Measurements from ENCODE around the gene BTN2A1. TPM values are rescaled to one million over a fixed set of nuclear protein-coding genes. Genes with fewer than 3 reads are reported as not detected.

Gene BTN2A1
- 10 to 100 TPM; 17.9 to 22.9 (median 21.4) TPM for total RNA-seq

DNA sequence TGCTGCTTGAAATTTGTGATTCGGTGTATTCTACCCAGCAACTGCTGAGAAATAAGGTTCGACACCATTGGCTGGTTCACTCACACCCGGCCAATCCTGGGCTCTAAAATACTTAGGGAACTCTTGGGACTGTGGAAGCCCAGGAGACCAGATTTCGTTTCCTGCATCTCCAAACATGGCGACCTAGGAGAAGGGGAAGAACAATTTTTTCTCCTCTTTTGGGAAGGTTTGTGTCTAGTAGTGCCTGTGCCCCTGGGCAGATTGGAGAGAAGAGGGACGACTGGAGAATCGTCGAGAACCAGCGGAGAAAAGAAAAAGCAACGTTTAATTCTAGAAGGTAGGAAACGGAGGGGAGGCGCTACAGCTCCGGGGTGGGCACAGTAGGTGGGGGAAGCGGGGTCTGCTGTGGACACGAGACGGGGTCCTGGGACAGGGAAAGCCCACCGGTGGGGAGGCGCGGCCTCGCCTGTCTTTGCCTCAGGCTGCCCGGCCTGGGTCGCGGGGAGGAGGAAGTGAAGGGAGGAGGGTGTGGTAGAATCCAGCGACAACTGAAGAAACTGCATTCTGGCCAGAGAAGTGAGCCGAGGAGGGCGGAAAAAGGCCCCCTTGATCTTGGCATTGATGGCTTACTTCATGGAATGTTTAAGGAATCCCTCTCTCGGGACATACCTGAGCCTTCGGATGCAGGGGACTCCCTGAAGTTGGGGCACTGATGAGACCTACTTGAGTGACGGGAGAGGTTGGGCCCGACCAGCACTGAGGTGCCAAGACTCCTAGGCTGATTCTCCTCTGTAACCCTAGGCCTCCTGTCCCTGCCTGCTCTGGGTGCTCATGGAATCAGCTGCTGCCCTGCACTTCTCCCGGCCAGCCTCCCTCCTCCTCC lies at the start of gene BTN2A1:
BTN2A1 (plus strand) TSS at position 150 of the 883 bp plus-strand sequence; CDS start at position 832, 682 bp downstream.
- Histone ChIP-seq H3K4me1 (peaks cover 37 to 59% (median 53%) of the 10 kb centered on the region in 4 donors), H3K27me3 (no peaks in the 10 kb centered on the region), H3K36me3 (peaks cover 14 to 30% (median 26%) of the 10 kb centered on the region in 4 donors), H3K9me3 (no peaks in the 10 kb centered on the region), H3K4me3 (peak within 1 kb of the TSS; percentile 81 to 95 (median 90)), H3K27ac (replicated peaks in 1 of 4) (peak within 1 kb of the TSS; percentile 93 to 96 (median 94))
- WGBS: under 1% methylated on average over 29 of the region's 31 CpGs
- TF ChIP-seq CTCF (IDR thresholded peaks at IDR 0.05) (no peak), POLR2AphosphoS5 (IDR thresholded peaks at IDR 0.05) (peak; percentile 44 to 76)
- peak; percentile 95 for DNase-seq (ENCODE audit: extremely low spot score)
- intact Hi-C loops (cut with DNase I): loop anchor here (5.0 kb wide), 1 partner anchor 74 kb away; no protein-coding TSS in a partner anchor

GRCh38 chr6:26408828-26409730 lies 48.7 kb upstream of the BTN2A1 start:
- Histone ChIP-seq H3K4me3 (no peak overlapping the region), H3K27me3 (no peaks in the 10 kb centered on the region), H3K36me3 (peaks cover 3 to 73% (median 43%) of the 10 kb centered on the region in 4 donors), H3K9me3 (no peaks in the 10 kb centered on the region), H3K4me1 (peaks cover 0 to 9% (median 4%) of the 10 kb centered on the region in 4 donors), H3K27ac (replicated peaks in 1 of 4) (no peak overlapping the region)
- DNase-seq (ENCODE audit: extremely low spot score): no peak
- intact Hi-C loops (cut with DNase I): no loop called here
- WGBS: 84% methylated on average over 10 of the region's 10 CpGs
- TF ChIP-seq POLR2A (IDR thresholded peaks at IDR 0.05; ENCODE audit: low read depth): no peak
- TF ChIP-seq CTCF (IDR thresholded peaks at IDR 0.05): no peak
- no peak for TF ChIP-seq POLR2AphosphoS5 (IDR thresholded peaks at IDR 0.05)
- no peak for TF ChIP-seq EP300 (IDR thresholded peaks at IDR 0.05)

DNA sequence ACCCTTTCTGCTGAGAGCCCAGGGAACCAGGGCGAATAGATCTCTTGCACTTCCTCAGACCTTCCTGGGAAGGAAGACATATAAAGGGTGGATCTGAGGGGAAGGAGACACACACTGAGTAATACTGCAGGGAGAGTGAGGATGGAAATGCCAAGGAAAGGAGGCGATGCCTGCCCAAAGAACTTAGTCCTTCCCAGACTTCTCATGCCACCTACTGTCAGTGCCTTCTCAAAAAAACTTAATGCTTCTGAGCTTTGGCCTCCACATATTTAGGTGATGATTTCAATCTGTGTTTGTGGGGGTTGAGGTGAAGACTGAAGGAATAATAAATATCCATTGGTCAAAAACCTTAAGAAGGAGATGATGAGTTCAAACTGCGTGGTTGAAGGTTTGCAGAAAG lies 46.0 kb upstream of the BTN2A1 start:
- H3K36me3 ChIP-seq: peaks cover 3 to 68% (median 39%) of the 10 kb centered on the region in 4 donors
- WGBS: 89% methylated on average over 3 of the region's 3 CpGs
- no peaks in the 10 kb centered on the region for H3K9me3 ChIP-seq
- no peak for DNase-seq (ENCODE audit: extremely low spot score)
- TF ChIP-seq CTCF (IDR thresholded peaks at IDR 0.05) (no peak), POLR2A (IDR thresholded peaks at IDR 0.05; ENCODE audit: low read depth) (no peak), EP300 (IDR thresholded peaks at IDR 0.05) (no peak), POLR2AphosphoS5 (IDR thresholded peaks at IDR 0.05) (no peak)
- intact Hi-C loops (cut with DNase I): no loop called here
- H3K4me1 ChIP-seq: no peaks in the 10 kb centered on the region
- H3K27ac ChIP-seq (replicated peaks in 1 of 4): no peak overlapping the region
- H3K4me3 ChIP-seq: no peak overlapping the region
- H3K27me3 ChIP-seq: no peaks in the 10 kb centered on the region

DNA sequence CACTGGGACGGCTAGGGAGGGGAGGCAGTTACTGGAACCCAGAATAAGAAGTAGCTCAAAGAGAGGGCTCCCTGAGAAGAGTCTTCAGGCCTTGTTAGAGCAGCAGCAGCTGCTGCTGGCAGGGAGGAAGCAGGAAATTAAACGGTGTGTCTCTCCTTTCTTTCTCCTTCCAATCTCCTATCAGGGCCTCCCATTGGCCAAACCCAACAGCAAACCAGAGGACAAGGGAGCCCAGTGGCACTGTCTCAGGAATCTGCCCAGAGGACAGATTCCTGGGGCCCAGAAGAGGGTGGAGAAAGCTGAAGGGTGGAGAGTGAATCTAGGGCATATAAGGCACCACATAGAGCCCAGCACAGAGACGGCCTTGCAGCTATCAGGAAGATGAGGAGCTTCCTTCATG lies 45.5 kb upstream of the BTN2A1 start:
- H3K36me3 ChIP-seq: peaks cover 3 to 64% (median 35%) of the 10 kb centered on the region in 4 donors
- intact Hi-C loops (cut with DNase I): no loop called here
- no peaks in the 10 kb centered on the region for H3K4me1 ChIP-seq
- no peak overlapping the region for H3K4me3 ChIP-seq
- H3K9me3 ChIP-seq: no peaks in the 10 kb centered on the region
- no peak overlapping the region for H3K27ac ChIP-seq (replicated peaks in 1 of 4)
- no peaks in the 10 kb centered on the region for H3K27me3 ChIP-seq
- WGBS: 77% methylated on average over 3 of the region's 3 CpGs
- DNase-seq (ENCODE audit: extremely low spot score): no peak
- no peak for TF ChIP-seq POLR2A (IDR thresholded peaks at IDR 0.05; ENCODE audit: low read depth)
- no peak for TF ChIP-seq CTCF (IDR thresholded peaks at IDR 0.05)
- TF ChIP-seq EP300 (IDR thresholded peaks at IDR 0.05): no peak
- TF ChIP-seq POLR2AphosphoS5 (IDR thresholded peaks at IDR 0.05): no peak
